Smooth muscle cell (in vitro differentiated cells): Measurements from ENCODE around the gene NACA2. TPM values are rescaled to one million over a fixed set of nuclear protein-coding genes. Genes with fewer than 3 reads are reported as not detected.
"Not testable (repeated sequence)": the region's sequence is repeated elsewhere in the genome, so short reads cannot be mapped to it uniquely, and the experiment has no call there.

Source experiments
- DNase-seq: peaks from one replicate; lab custom pipeline; 2025; ENCODE audit not compliant: unreplicated experiment; lab: John Stamatoyannopoulos, UW
- H2AFZ ChIP-seq: fragments of 200-600 bp; sonication (generic); 2 replicates; pipeline ENCODE4 v1.6.0; 2016; ENCODE audit warnings: antibody characterized with exemption, low read depth, mild to moderate bottlenecking
- H3F3A ChIP-seq: fragments of 200-600 bp; sonication (generic); 2 replicates; pipeline ENCODE4 v1.6.0; 2017; ENCODE audit warnings: antibody characterized with exemption, low read depth
- H3K27ac ChIP-seq: fragments of 200-600 bp; sonication (generic); 2 replicates; pipeline ENCODE4 v1.5.1; 2016; ENCODE audit warnings: low read depth, mild to moderate bottlenecking
- H3K27me3 ChIP-seq: fragments of 200-600 bp; sonication (generic); 2 replicates; pipeline ENCODE4 v1.6.1; 2016; ENCODE audit warnings: low read depth, mild to moderate bottlenecking
- H3K36me3 ChIP-seq: fragments of 200-600 bp; sonication (generic); 2 replicates; pipeline ENCODE4 v1.5.1; 2016; ENCODE audit warnings: low read depth
- H3K4me1 ChIP-seq: fragments of 200-600 bp; sonication (generic); 2 replicates; pipeline ENCODE4 v1.5.1; 2016; ENCODE audit warnings: low read depth
- H3K4me2 ChIP-seq: fragments of 200-600 bp; sonication (generic); 2 replicates; pipeline ENCODE4 v1.6.0; 2016; ENCODE audit warnings: mild to moderate bottlenecking
- H3K4me3 ChIP-seq: fragments of 200-600 bp; sonication (generic); 2 replicates; pipeline ENCODE4 v1.5.1; 2016; ENCODE audit warnings: mild to moderate bottlenecking
- H3K79me2 ChIP-seq: fragments of 200-600 bp; sonication (generic); 2 replicates; pipeline ENCODE4 v1.6.0; 2016; ENCODE audit warnings: low read depth, mild to moderate bottlenecking
- H3K9ac ChIP-seq: fragments of 200-600 bp; sonication (generic); 2 replicates; pipeline ENCODE4 v1.6.0; 2016; ENCODE audit warnings: low read depth
- H3K9me3 ChIP-seq: fragments of 200-600 bp; sonication (generic); replicated peaks from 2 replicates; pipeline ENCODE4 v1.5.1; 2016; ENCODE audit warnings: low read depth
- H4K20me1 ChIP-seq: fragments of 200-600 bp; sonication (generic); 2 replicates; pipeline ENCODE4 v1.6.0; 2016; ENCODE audit warnings: low read depth
- WGBS: methylation state at CpG from one replicate; pipeline ENCODE4 v1.1.7; 2016; ENCODE audit warnings: low lambda C conversion rate; 5-methylcytosine and 5-hydroxymethylcytosine counted together
- polyA plus RNA-seq: library from polyadenylated mRNA; unstranded; fragments of >200 nt; fragmentation: Nextera tagmentation; extraction: Ambion mirVana; gene quantifications from 2 replicates; pipeline ENCODE4 v1.2.1, GENCODE V29; 2016
- total RNA-seq: library from RNA; depleted of rRNA; stranded (reverse); fragments of >200 nt; gene quantifications from 2 replicates; pipeline ENCODE4 v1.2.3, GENCODE V29; 2014
- TF ChIP-seq, protein P1 (sequence below): fragments of 200-600 bp; sonication (generic); IDR thresholded peaks from 2 replicates; pipeline ENCODE4 v1.5.1; 2017; ENCODE audit warnings: borderline replicate concordance, mild to moderate bottlenecking, antibody characterized with exemption; ENCODE audit not compliant: insufficient read depth, poor library complexity, severe bottlenecking

Gene NACA2
- total and polyA plus RNA-seq, 2 experiments from 2014 or later: not detected

DNA sequence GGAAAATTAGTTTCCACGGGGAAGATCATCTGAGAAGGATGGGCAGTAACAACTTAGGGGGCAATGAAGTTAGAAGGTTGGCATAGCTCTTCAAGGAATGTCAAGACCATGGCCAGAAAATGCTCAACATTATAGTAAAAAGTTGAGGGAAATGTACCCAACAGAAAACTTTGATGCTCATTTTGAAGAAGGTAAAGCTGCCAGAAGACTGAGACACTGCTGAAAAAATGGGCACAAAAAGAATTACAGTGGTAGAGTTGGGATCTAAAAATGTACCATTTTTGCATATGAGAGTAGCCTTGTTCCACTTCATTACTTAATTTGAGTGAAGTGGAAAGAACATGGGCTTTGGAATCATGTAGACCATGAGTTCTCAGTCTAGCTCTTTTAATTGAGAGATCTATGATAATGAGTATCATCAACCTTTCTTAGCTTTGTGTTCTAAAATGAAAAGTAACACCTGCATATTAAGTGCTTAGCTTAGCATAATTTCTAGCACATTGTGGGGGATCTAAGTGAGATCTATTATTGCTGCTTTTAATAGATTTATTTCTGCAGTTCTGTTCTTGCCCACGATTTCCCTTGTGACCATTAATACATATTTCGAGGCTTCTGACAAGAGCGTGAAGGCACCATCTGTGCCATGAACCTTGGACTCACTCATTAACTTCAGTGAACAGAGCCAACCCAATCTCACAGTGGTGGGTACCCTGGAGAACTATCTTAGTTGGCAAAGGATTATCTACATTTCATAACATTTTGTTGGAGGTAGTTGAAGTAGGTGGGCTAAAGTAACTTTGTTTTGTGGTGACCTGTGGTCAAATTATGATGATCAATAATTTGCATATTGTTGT lies 3.0 kb downstream of the NACA2 start:
- H4K20me1 ChIP-seq: no peaks in the 10 kb centered on the region
- no peak overlapping the region for H3K9ac ChIP-seq
- no peaks in the 10 kb centered on the region for H3K4me1 ChIP-seq
- H3K4me3 ChIP-seq: no peak overlapping the region
- H3K36me3 ChIP-seq: no peaks in the 10 kb centered on the region
- TF ChIP-seq, protein P1, sequence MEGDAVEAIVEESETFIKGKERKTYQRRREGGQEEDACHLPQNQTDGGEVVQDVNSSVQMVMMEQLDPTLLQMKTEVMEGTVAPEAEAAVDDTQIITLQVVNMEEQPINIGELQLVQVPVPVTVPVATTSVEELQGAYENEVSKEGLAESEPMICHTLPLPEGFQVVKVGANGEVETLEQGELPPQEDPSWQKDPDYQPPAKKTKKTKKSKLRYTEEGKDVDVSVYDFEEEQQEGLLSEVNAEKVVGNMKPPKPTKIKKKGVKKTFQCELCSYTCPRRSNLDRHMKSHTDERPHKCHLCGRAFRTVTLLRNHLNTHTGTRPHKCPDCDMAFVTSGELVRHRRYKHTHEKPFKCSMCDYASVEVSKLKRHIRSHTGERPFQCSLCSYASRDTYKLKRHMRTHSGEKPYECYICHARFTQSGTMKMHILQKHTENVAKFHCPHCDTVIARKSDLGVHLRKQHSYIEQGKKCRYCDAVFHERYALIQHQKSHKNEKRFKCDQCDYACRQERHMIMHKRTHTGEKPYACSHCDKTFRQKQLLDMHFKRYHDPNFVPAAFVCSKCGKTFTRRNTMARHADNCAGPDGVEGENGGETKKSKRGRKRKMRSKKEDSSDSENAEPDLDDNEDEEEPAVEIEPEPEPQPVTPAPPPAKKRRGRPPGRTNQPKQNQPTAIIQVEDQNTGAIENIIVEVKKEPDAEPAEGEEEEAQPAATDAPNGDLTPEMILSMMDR: no peak
- no peaks in the 10 kb centered on the region for H3K9me3 ChIP-seq
- no peaks in the 10 kb centered on the region for H3F3A ChIP-seq
- no peak overlapping the region for H3K4me2 ChIP-seq
- WGBS: 88% methylated on average over 4 of the region's 4 CpGs
- H2AFZ ChIP-seq: no peak overlapping the region
- H3K27ac ChIP-seq: no peak overlapping the region
- H3K79me2 ChIP-seq: no peaks in the 10 kb centered on the region
- peaks cover 7% of the 10 kb centered on the region for H3K27me3 ChIP-seq
- DNase-seq: no peak

DNA sequence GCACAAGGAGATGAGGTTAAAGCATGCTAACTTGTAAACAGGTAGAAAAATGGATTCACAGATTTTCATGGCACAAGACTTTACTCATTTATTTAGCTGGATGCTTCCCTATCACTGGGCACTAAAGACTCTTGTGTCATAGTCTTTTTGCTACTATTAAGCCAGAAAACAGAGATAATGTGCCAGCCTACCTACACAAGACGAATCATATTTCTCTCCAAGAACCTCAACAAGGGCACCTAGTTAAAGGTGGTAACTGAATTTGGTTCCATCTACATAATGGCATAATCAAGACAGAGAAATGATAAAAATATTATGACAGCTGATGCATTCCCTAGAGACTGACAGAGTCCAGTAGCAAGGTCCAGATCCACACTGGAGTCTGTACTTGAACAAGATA lies 3.8 kb downstream of the NACA2 start:
- Histone ChIP-seq H3K27ac (no peak overlapping the region), H4K20me1 (no peaks in the 10 kb centered on the region), H3K27me3 (peaks cover 7% of the 10 kb centered on the region), H3K9ac (no peak overlapping the region), H3K79me2 (no peaks in the 10 kb centered on the region), H2AFZ (no peak overlapping the region), H3K4me1 (no peaks in the 10 kb centered on the region), H3K36me3 (no peaks in the 10 kb centered on the region), H3K4me3 (no peak overlapping the region), H3K9me3 (no peaks in the 10 kb centered on the region), H3F3A (no peaks in the 10 kb centered on the region), H3K4me2 (no peak overlapping the region)
- no peak for DNase-seq
- WGBS: 90% methylated on average over 1 of the region's 1 CpG
- TF ChIP-seq, protein P1: no peak

DNA sequence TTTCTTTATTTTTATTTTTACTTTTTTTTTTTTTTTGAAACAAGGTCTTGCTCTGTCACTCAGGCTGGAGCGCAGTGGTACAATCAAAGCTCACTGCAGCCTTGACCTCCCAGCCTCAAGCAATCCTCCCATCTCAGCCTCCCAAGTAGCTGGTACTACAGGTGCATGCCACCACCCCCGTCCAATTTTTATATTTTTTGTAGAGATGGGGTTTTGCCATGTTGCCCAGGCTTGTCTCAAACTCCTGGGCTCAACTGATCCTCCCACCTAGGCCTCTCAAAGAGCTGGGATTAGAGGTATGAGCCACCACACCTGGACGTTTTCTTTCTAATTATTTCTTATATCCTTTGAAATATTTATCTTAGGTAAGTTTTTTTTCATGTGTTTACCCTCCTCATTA lies 4.4 kb downstream of the NACA2 start:
- not testable (repeated sequence) for H4K20me1 ChIP-seq, H3K4me2 ChIP-seq, DNase-seq, H3K9ac ChIP-seq, H3K36me3 ChIP-seq, H3K9me3 ChIP-seq, H2AFZ ChIP-seq, H3K4me3 ChIP-seq, H3K79me2 ChIP-seq, H3K27me3 ChIP-seq, H3K4me1 ChIP-seq, H3K27ac ChIP-seq, H3F3A ChIP-seq
- WGBS: 76% methylated on average over 3 of the region's 3 CpGs

DNA sequence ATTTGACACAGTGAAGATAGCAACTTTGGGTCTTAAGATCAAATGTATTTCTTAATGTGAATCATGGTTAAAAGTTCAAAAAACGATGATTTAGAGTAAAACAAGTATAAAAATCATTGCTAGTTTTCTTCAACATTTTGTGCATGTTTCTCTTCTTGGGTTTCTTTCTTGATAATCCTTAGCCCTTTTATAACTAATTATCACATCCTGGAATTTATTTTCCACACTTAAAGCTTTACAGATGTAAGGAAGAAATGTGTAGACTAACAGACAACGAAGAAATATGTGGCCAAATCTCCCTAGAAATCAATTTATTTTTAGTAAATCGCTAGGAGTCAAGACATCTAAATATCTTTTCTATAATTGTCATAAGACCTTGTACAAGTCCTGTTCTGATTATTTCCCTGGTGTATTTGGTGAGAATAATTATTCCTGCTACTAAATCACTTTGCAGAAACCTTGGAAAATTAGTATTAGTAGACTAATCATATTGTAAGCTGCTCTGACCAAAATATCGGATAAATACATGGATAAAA lies 4.9 kb downstream of the NACA2 start:
- Histone ChIP-seq H3K4me3 (no peak overlapping the region), H3K9me3 (no peaks in the 10 kb centered on the region), H3K79me2 (no peaks in the 10 kb centered on the region), H4K20me1 (no peaks in the 10 kb centered on the region), H3K4me2 (no peak overlapping the region), H3K9ac (no peak overlapping the region), H3K27me3 (peaks cover 7% of the 10 kb centered on the region), H2AFZ (no peak overlapping the region), H3K4me1 (no peaks in the 10 kb centered on the region), H3K36me3 (no peaks in the 10 kb centered on the region), H3K27ac (no peak overlapping the region), H3F3A (no peaks in the 10 kb centered on the region)
- WGBS: 88% methylated on average over 4 of the region's 4 CpGs
- TF ChIP-seq, protein P1: no peak
- DNase-seq: no peak
